Muscle of leg (tissue), 11 donors: ENCODE data around the gene ITGA6. TPM values are rescaled to one million over a fixed set of nuclear protein-coding genes. Genes with fewer than 3 reads are reported as not detected.
"Not testable (repeated sequence)": the region's sequence is repeated elsewhere in the genome, so short reads cannot be mapped to it uniquely, and the experiment has no call there.

Source experiments
- DNase-seq: peaks from one replicate; pipeline ENCODE4 v3.0.0; 2013
- H3K27ac ChIP-seq: one replicate; pipeline ENCODE4 v1.5.1; 2013; ENCODE audit warnings: mild to moderate bottlenecking, low read length, control low read depth
- H3K27me3 ChIP-seq: one replicate; pipeline ENCODE4 v1.6.1; 2013; ENCODE audit warnings: low read length; ENCODE audit not compliant: control insufficient read depth, insufficient read depth
- H3K36me3 ChIP-seq: one replicate; pipeline ENCODE4 v1.6.1; 2013; ENCODE audit warnings: low read length; ENCODE audit not compliant: control insufficient read depth, insufficient read depth
- H3K4me1 ChIP-seq: one replicate; pipeline ENCODE4 v1.6.1; 2013; ENCODE audit warnings: low read length; ENCODE audit not compliant: control insufficient read depth, insufficient read depth
- H3K4me3 ChIP-seq: one replicate; pipeline ENCODE4 v1.5.1; 2013; ENCODE audit warnings: low read length, control low read depth
- H3K9me3 ChIP-seq: replicated peaks from 2 replicates; pipeline ENCODE4 v1.6.1; 2013; ENCODE audit warnings: low read depth, low read length; ENCODE audit not compliant: control insufficient read depth
- WGBS: methylation state at CpG from one replicate; pipeline ENCODE4 v1.1.5; 2013; ENCODE audit warnings: missing lambda C conversion rate; ENCODE audit not compliant: insufficient coverage; 5-methylcytosine and 5-hydroxymethylcytosine counted together
- polyA plus RNA-seq, 8 donors: library from polyadenylated mRNA; unstranded; fragments of 120-200 nt; gene quantifications; one replicate each; pipeline versions ENCODE4 v1.2.1 to v1.2.3, GENCODE V29; 2013; ENCODE audit warnings: inconsistent platforms in 1 of 8, low replicate concordance in 1 of 8; ENCODE audit not compliant: insufficient read length in 8 of 8, insufficient read depth in 1 of 8
- total RNA-seq: library from RNA; stranded (reverse); fragments of 120-200 nt; gene quantifications from one replicate; pipeline ENCODE4 v1.2.4, GENCODE V29; 2013

Gene ITGA6
- total and polyA plus RNA-seq, 9 donors: 61.6 to 99.0 (median 77.3) TPM

- Histone ChIP-seq H3K4me1 (no peaks in the 10 kb centered on the region), H3K27ac (no peak overlapping the region), H3K4me3 (no peak overlapping the region), H3K9me3 (peaks cover 24% of the 10 kb centered on the region), H3K27me3 (no peaks in the 10 kb centered on the region), H3K36me3 (no peaks in the 10 kb centered on the region)
- 86% methylated on average over 3 of the region's 5 CpGs for WGBS
- DNase-seq: no peak
Observed at GRCh38 chr2:172512810-172513523, 85.6 kb downstream of the ITGA6 start.

GRCh38 chr2:172513524-172513900 is 86.1 kb downstream of the ITGA6 start:
- H3K4me1 ChIP-seq: no peaks in the 10 kb centered on the region
- no peak overlapping the region for H3K4me3 ChIP-seq
- no peaks in the 10 kb centered on the region for H3K27me3 ChIP-seq
- H3K27ac ChIP-seq: no peak overlapping the region
- H3K36me3 ChIP-seq: no peaks in the 10 kb centered on the region
- DNase-seq: no peak
- H3K9me3 ChIP-seq: peaks cover 24% of the 10 kb centered on the region
- WGBS: 100% methylated on average over 4 of the region's 6 CpGs

GRCh38 chr2:172513935-172514586 is 86.7 kb downstream of the ITGA6 start:
- Histone ChIP-seq H3K27ac (no peak overlapping the region), H3K4me1 (no peaks in the 10 kb centered on the region), H3K4me3 (no peak overlapping the region), H3K27me3 (no peaks in the 10 kb centered on the region), H3K36me3 (no peaks in the 10 kb centered on the region), H3K9me3 (peaks cover 24% of the 10 kb centered on the region)
- peak; percentile 8 for DNase-seq
- whole genome bisulfite sequencing: 73% methylated on average over 12 of the region's 15 CpGs

- WGBS: 55% methylated on average over 1 of the region's 1 CpG
- DNase-seq: no peak
Observed at GRCh38 chr2:172516299-172516698, 88.9 kb downstream of the ITGA6 start.

GRCh38 chr2:172518995-172519394 is 91.6 kb downstream of the ITGA6 start:
- no peak for DNase-seq
- peaks cover 4% of the 10 kb centered on the region for H3K9me3 ChIP-seq
- no peak overlapping the region for H3K4me3 ChIP-seq
- H3K27ac ChIP-seq: no peak overlapping the region
- H3K36me3 ChIP-seq: no peaks in the 10 kb centered on the region
- no peaks in the 10 kb centered on the region for H3K27me3 ChIP-seq
- H3K4me1 ChIP-seq: no peaks in the 10 kb centered on the region

More at GRCh38 chr2:172516299-172516698, 88.9 kb downstream of the ITGA6 start:
- Histone ChIP-seq H3K27me3 (no peaks in the 10 kb centered on the region), H3K4me3 (no peak overlapping the region), H3K27ac (no peak overlapping the region), H3K36me3 (no peaks in the 10 kb centered on the region), H3K4me1 (no peaks in the 10 kb centered on the region), H3K9me3 (peaks cover 24% of the 10 kb centered on the region)

GRCh38 chr2:172525601-172526000 is 98.2 kb downstream of the ITGA6 start:
- no peak for DNase-seq
- WGBS: 100% methylated on average over 1 of the region's 4 CpGs
- Histone ChIP-seq H3K27ac (no peak overlapping the region), H3K36me3 (no peaks in the 10 kb centered on the region), H3K27me3 (no peaks in the 10 kb centered on the region), H3K9me3 (peaks cover 6% of the 10 kb centered on the region), H3K4me1 (no peaks in the 10 kb centered on the region), H3K4me3 (no peak overlapping the region)

GRCh38 chr2:172531309-172531708 is 103.9 kb downstream of the ITGA6 start:
- H3K4me1 ChIP-seq: no peaks in the 10 kb centered on the region

GRCh38 chr2:172532461-172532860 is 105.1 kb downstream of the ITGA6 start:
- H3K4me1 ChIP-seq, H3K9me3 ChIP-seq, DNase-seq, H3K4me3 ChIP-seq, H3K36me3 ChIP-seq, H3K27me3 ChIP-seq, H3K27ac ChIP-seq: not testable (repeated sequence)
- no CpG with 5 or more reads among the region's 2 CpGs for WGBS

More at GRCh38 chr2:172531309-172531708, 103.9 kb downstream of the ITGA6 start:
- H3K9me3 ChIP-seq: peaks cover 8% of the 10 kb centered on the region
- H3K27me3 ChIP-seq: no peaks in the 10 kb centered on the region
- no peak overlapping the region for H3K4me3 ChIP-seq
- H3K36me3 ChIP-seq: no peaks in the 10 kb centered on the region
- H3K27ac ChIP-seq: no peak overlapping the region
- WGBS: no CpG with 5 or more reads among the region's 2 CpGs
- DNase-seq: no peak

- no CpG with 5 or more reads among the region's 1 CpG for WGBS
Observed at GRCh38 chr2:172533687-172534086, 106.3 kb downstream of the ITGA6 start.

GRCh38 chr2:172535119-172535518 is 107.7 kb downstream of the ITGA6 start:
- Histone ChIP-seq H3K4me3 (no peak overlapping the region), H3K4me1 (no peaks in the 10 kb centered on the region), H3K36me3 (no peaks in the 10 kb centered on the region), H3K9me3 (peaks cover 10% of the 10 kb centered on the region), H3K27ac (no peak overlapping the region), H3K27me3 (no peaks in the 10 kb centered on the region)
- 100% methylated on average over 1 of the region's 3 CpGs for WGBS
- DNase-seq: no peak

More at GRCh38 chr2:172533687-172534086, 106.3 kb downstream of the ITGA6 start:
- H3K4me3 ChIP-seq: no peak overlapping the region
- no peaks in the 10 kb centered on the region for H3K27me3 ChIP-seq
- H3K4me1 ChIP-seq: no peaks in the 10 kb centered on the region
- peaks cover 8% of the 10 kb centered on the region for H3K9me3 ChIP-seq
- H3K27ac ChIP-seq: no peak overlapping the region
- H3K36me3 ChIP-seq: no peaks in the 10 kb centered on the region
- DNase-seq: no peak
